NCI-H187 (cell line): ENCODE results near the gene MRPS14.
A peak's percentile ranks its signal among the peaks of the same experiment; 100 is the strongest.
"Not testable (repeated sequence)": the region's sequence is repeated elsewhere in the genome, so short reads cannot be mapped to it uniquely, and the experiment has no call there.

Experiments used
- DNase-seq, 2 experiments: peaks; one replicate each; lab custom pipeline; 2025; lab: John Stamatoyannopoulos, UW

The MRPS14 gene

GRCh38 chr1:175023922-175024242 is 657 bp upstream of the MRPS14 start:
- DNase-seq, result not testable (repeated sequence)

GRCh38 chr1:175019524-175019923 is 3.7 kb downstream of the MRPS14 start:
- DNase-seq, result no peak

- no peak for DNase-seq
Observed at GRCh38 chr1:175015243-175015642, 8.0 kb downstream of the MRPS14 start.

DNA sequence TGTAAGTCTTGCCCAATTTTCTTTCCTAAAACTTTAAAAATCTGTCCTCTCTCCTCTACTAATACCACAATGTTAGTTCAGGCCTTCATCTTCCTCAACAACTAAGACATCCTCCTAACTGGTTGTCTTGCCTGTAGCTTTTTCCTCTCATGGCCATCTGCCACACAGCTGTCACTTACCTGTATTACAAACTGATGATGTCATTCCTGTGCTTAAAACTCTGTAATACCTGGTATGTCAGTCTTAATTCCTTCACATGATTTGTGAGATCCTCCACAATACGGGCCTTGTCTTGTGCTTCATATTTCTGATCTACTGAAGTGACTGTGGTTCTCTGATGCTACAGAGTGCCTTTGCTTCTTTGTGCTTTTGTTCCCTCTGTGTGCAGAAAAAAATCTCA is 9.8 kb downstream of the MRPS14 start:
- DNase-seq, result no peak

- DNase-seq, result no peak
Observed at GRCh38 chr1:175009532-175009931, 13.7 kb downstream of the MRPS14 start.

DNA sequence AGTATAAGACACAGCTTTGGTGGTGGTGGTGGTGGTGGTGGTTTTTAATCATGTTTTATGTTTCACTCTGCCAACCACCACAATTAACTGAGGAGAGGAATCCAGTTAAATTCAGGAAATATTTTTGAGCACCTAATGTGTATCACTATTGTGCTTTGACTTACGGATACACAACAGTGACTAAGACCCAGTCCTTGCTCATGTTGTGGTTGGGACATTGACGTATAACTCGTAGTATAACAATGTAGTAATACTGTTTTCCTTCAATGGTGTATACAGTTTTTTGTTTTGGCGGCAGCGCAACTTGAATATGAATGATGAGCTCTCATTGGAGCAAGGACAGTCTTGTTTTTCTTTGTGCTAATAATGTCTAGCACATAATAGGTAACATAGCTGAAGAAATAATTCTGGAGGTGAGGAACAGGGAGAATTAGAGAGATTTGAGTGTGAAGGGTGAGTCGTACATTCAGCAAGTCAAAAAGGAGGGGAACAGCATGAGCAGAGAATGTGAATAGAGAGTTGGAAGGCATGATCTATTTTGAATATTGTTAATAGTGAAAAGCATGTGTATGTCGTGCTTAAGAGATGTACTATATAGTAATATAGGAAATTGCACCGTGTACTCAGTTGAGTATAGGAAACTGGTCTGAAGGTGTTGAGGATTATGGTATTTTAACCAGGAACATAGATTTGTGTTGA is 18.0 kb downstream of the MRPS14 start:
- no peak for DNase-seq

- DNase-seq, result no peak
Observed at GRCh38 chr1:175003521-175003920, 19.7 kb downstream of the MRPS14 start.

GRCh38 chr1:175002910-175003517 is 20.2 kb downstream of the MRPS14 start:
- DNase-seq, result no peak

DNA sequence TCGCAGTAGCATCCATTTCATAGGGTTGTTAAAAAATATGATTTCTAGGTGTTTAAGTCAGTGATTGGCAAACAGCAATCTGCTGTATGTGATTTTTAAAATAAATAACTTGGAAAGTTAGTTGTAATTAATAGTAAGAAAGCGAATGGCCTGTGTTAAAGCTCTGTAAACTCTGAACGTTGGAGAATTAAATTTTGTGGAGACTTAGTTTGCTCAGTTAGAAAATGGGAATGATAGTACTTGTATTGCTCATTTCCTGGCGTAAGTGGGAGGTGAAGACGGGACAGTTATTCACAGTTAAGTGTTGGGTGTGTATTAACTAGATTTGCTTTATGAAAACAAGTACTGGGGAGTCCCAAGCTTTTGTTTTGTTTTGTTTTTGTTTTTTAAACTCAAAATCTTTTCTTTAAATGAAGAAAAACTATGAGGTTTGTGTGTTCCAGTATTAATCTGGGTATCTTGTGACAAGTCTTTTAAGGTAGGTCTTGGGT is 22.5 kb downstream of the MRPS14 start:
- DNase-seq, result no peak

DNA sequence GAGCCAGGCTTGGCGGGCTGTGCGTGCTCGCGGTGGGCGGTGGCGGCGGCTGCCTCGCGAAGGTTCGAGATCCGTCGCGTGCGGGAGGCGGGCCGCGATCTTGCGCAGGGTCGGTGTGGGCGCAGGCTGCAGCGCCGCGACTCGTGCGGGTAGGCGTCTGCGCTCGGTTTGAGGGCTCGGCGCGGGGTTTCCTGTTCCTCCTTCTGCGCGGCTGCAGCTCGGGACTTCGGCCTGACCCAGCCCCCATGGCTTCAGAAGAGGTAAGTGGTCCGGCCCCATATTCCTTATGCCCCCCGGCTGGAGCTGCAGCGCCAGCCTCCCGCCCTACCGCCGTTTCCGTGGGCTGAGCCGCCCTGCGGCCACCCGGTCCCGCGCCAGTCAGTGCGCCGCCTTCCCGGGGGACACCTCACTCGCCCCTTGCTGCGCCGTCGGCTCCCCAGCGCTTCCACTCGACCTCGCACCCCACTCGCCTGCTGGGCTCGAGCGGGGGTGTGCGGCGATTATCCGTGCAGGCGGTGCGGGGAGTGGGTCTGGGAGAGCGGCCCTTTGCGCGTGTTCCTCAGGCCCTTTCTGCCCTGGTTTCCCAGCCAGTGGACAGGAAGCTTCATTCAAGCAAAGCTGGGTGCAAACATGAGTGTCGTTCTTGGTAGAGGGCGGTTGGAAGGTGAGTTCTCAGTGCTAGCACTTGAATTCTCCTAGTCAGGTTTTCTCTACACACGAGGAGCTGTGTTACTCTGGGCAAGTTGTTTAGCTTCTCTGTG is 23.1 kb downstream of the MRPS14 start, which contains the start of gene CACYBP:
Gene CACYBP, plus strand, starts transcription at position 12 of the 761 bp plus-strand sequence. Its CDS starts 234 bp downstream, at position 246.
- no peak for DNase-seq

- peak; percentile 100 for DNase-seq
Observed at GRCh38 chr1:174999216-174999935, 23.8 kb downstream of the MRPS14 start.

DNA sequence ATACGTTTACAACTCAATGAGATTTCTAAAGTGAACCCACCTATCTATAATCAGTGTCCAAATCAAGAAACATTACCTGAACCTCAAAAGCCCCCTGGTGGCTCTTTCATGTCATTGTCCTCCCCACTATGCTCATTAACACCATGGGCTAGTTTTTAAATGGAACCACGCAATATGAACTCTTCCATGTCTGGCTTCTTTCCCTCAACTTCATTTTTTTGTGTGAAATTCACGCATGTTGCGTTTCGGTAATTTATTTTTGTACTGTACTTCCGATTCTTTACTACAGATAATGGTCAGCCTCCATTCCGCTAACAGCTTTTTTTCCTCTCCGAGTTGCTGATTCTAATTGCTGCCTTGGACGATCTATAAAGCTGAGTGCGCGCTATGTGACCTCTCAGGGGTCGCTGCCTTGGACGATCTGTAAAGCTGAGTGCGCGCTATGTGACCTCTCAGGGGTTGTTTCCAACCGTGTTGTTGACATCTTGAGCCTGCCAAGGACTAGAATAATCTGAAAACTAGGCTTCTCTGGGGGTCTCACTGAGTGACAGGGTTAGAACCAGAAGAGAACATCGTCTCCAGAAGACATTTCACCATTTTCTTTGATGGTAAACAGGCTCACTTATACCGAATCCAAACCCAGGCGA is 24.5 kb downstream of the MRPS14 start:
- DNase-seq, result peak; percentile 66 to 72

- no peak for DNase-seq
Observed at GRCh38 chr1:174997041-174997440, 26.2 kb downstream of the MRPS14 start.

GRCh38 chr1:174996476-174996875 is 26.7 kb downstream of the MRPS14 start:
- DNase-seq, result no peak

DNA sequence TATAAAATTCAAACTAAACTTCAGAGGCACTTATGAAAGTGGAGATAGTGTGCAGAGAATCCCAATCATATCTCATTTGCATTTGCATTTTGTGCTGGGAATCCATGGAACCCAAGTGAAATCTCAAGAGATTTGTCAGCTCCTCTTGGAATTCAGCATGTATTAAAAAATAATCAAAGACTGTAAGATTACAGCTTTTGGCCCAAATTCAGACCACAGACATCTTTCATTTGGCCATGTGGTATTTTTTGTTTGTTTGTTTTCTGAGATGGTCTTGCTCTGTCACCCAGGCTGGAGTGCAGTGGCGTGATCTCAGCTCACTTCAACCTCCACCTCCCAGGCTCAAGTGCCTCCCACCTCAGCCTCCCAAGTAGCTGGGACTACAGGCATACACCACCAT is 27.3 kb downstream of the MRPS14 start:
- no peak for DNase-seq

DNA sequence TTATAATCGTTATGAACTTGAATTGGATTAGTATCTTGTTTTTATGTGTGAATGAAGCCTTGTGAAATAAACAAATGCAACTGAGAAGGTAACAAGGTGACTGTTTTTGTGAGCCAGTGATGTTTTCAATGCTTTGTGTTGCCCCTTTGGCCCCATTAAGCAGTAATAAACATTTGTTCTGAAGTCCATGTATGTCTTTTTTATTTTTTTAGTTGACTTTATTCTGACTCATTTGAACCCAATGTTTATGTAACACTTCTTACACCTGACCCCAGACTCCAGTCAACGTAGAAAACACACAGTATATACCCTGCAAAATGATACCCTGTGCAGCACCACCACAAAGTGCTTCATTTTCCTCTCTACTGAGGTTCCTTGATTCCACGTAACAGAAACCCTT is 28.1 kb downstream of the MRPS14 start:
- no peak for DNase-seq

DNA sequence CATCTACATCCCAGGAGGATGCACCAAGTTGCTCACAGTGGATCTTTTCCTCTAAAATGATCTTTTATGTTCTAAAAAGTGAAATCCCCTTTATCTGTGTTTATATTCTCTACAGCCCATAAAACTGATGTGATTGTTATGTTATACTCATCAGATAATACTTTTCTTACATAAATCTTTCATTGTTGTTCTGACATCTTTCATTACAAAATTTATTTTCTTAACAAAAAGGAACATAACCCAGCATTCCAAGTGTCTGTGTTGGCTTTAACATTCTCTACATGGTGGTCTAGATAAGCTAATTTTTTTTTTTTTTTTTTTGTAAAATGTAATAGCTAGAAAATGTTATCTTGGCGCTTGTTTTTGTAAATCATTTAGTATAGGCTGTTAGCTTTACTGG is 31.8 kb downstream of the MRPS14 start:
- no peak for DNase-seq

DNA sequence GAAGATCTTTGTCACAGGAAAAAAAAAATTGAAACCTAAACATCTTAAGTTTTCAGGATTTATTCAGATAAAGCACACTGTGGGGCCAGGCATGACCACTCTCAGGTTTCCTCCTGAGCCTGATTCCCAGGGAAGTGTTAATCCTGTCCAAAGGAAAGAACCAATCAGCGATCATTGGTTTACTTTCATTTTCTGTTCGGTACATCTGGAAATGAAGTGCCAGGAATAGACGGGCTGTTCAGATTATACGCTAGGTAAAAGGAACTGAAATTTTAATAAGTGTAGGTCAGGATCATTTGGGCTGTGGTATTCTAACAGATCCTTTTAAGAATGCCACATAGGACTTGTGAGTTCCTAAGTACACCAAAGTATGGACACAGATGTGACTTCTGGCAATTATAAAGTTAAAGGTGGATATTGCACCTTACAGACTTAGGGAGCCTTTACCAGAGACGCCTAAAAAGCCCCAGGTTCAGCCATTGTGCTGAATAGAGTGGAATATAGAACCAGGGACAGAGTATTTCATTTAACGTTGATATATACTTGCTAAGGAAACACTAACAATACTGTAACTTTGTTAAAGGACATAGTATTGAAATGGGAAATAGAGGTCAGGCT is 32.7 kb downstream of the MRPS14 start:
- DNase-seq, result no peak

DNA sequence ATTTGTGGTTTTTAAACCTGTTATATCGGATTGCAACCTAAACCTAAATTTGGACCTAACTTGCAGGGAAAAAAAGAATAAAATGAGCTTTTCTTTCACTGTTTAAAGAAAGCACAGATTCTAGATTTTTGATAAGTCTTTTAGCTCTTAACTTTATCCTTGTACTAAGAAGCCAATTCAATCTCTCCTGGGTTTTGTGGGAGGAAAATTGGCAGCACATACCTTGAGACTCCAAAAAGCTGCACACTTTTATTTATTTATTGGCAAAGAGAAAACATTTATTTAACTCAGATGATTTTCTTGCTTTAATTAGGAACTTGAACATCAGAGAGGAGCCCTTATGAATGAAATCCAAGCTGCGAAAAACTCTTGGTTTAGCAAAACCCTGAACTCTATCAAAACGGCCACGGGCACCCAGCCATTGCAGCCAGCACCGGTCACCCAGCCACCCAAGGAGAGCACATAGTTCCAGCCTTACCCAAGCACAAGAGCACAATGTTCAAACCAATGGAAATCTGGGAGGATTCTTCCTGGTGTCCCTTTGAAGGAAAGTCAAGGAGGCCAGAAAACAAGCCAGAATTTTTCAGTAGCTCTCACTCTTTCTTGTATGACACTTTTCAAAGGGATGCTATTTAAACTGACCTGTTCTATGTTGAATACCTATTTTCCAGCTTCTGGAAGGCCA is 33.5 kb downstream of the MRPS14 start:
- DNase-seq, result no peak

- no peak for DNase-seq
Observed at GRCh38 chr1:174988986-174989385, 34.2 kb downstream of the MRPS14 start.

DNA sequence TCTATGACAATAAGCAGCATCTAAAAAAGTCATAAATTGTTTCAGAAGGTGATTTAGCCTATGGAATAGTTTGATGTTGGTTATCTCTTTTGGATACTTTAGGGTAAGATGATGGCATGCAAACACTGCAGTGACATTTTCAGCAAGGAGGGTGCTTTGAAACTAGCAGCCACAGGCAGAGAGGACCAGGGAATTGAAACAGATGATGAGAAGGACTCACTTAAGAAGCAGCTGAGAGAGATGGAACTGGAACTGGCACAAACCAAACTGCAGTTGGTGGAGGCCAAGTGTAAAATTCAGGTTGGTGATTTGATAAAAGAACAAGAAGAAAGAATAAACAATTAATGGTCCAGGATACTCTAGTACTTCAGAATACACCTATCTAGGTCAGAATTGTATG is 34.7 kb downstream of the MRPS14 start:
- no peak for DNase-seq
